NCI-H1436 (cell line): ENCODE results near the gene USP28.

Experiments
- DNase-seq: peaks from one replicate; lab custom pipeline; 2025; lab: John Stamatoyannopoulos, UW

The USP28 gene

GRCh38 chr11:113876798-113877669, 1.7 kb upstream of the USP28 start:
- DNase-seq: no peak

- no peak for DNase-seq
Observed at GRCh38 chr11:113876074-113876797, 864 bp upstream of the USP28 start.

GRCh38 chr11:113874581-113875233, 665 bp downstream of the USP28 start:
- no peak for DNase-seq

GRCh38 chr11:113874096-113874495, 1.3 kb downstream of the USP28 start:
- DNase-seq: no peak

GRCh38 chr11:113873236-113873626, 2.1 kb downstream of the USP28 start:
- no peak for DNase-seq

GRCh38 chr11:113871336-113871735, 4.0 kb downstream of the USP28 start:
- no peak for DNase-seq

- DNase-seq: no peak
Observed at GRCh38 chr11:113867843-113868503, 7.4 kb downstream of the USP28 start.

GRCh38 chr11:113865873-113866272, 9.5 kb downstream of the USP28 start:
- DNase-seq: no peak

- DNase-seq: no peak
Observed at GRCh38 chr11:113864410-113864809, 11.0 kb downstream of the USP28 start.

- DNase-seq: no peak
Observed at GRCh38 chr11:113862435-113862834, 12.9 kb downstream of the USP28 start.

GRCh38 chr11:113859665-113860064, 15.7 kb downstream of the USP28 start:
- no peak for DNase-seq

- DNase-seq: no peak
Observed at GRCh38 chr11:113856966-113857759, 18.2 kb downstream of the USP28 start.

- no peak for DNase-seq
Observed at GRCh38 chr11:113855803-113856202, 19.6 kb downstream of the USP28 start.

- DNase-seq: no peak
Observed at GRCh38 chr11:113850188-113850587, 25.2 kb downstream of the USP28 start.

- DNase-seq: no peak
Observed at GRCh38 chr11:113849713-113850112, 25.7 kb downstream of the USP28 start.

- DNase-seq: no peak
Observed at GRCh38 chr11:113847580-113847979, 27.8 kb downstream of the USP28 start.

- DNase-seq: no peak
Observed at GRCh38 chr11:113847111-113847510, 28.3 kb downstream of the USP28 start.

- no peak for DNase-seq
Observed at GRCh38 chr11:113841691-113842090, 33.7 kb downstream of the USP28 start.

- no peak for DNase-seq
Observed at GRCh38 chr11:113840932-113841664, 34.3 kb downstream of the USP28 start.

- DNase-seq: no peak
Observed at GRCh38 chr11:113839842-113840241, 35.5 kb downstream of the USP28 start.

- no peak for DNase-seq
Observed at GRCh38 chr11:113838005-113838404, 37.4 kb downstream of the USP28 start.
